ENCODE results near the gene PMPCB. TPM values are rescaled to one million over a fixed set of nuclear protein-coding genes. Genes with fewer than 3 reads are reported as not detected.
A peak's percentile ranks its signal among the peaks of the same experiment; 100 is the strongest.

PMPCB gene
- total and polyA plus RNA-seq, 12 donors: 51.5 to 98.4 (median 89.0) TPM

- Histone ChIP-seq H3K4me1 (peaks cover 4 to 71% (median 64%) of the 10 kb centered on the region in 9 donors), H3K4me3 (peak within 1 kb of the TSS; percentile 42 to 95 (median 83)), H3K27me3 (no peaks in the 10 kb centered on the region), H3K36me3 (peaks cover 0 to 17% (median 0%) of the 10 kb centered on the region in 9 donors), H3K27ac (peak within 1 kb of the TSS; percentile 36 to 96 (median 92)), H3K9me3 (no peaks in the 10 kb centered on the region)
- peak; percentile 50 to 85 for DNase-seq
- 0% methylated on average over 25 of the region's 25 CpGs for WGBS, 2 donors
- intact Hi-C loops (cut with DNase I): loop anchor here in 1 of 10 donors (10.0 kb wide), 1 partner anchor 53 kb away; the partner anchor contains the start of gene PMPCB
- ATAC-seq: peak; percentile 80 to 92 (median 89)
- no peak for TF ChIP-seq CTCF (IDR thresholded peaks at IDR 0.05)
These were observed 50.5 kb downstream of the PMPCB start, which contains the start of gene PSMC2 for GRCh38 chr7:103347507-103348267. Gene PSMC2 (plus strand): TSS chr7:103347643. CDS start chr7:103347712, 69 bp downstream.

GRCh38 chr7:103348452-103348851, 51.2 kb downstream of the PMPCB start:
- Histone ChIP-seq H3K4me3 (peak overlapping the region; percentile 42 to 95 (median 83)), H3K27ac (peak overlapping the region in 7 of 10 donors; percentile 83 to 96 (median 94)), H3K4me1 (peaks cover 4 to 65% (median 57%) of the 10 kb centered on the region in 9 donors), H3K36me3 (peaks cover 0 to 25% (median 0%) of the 10 kb centered on the region in 9 donors), H3K9me3 (no peaks in the 10 kb centered on the region), H3K27me3 (no peaks in the 10 kb centered on the region)
- 9 to 12% methylated on average over 13 of the region's 13 CpGs for WGBS, 2 donors
- no peak for DNase-seq
- no peak for TF ChIP-seq CTCF (IDR thresholded peaks at IDR 0.05)
- ATAC-seq: no peak
- intact Hi-C loops (cut with DNase I): loop anchor here in 1 of 10 donors (10.0 kb wide), 1 partner anchor 54 kb away; the partner anchor contains the start of gene PMPCB

- no peaks in the 10 kb centered on the region for H3K27me3 ChIP-seq
- H3K36me3 ChIP-seq: peaks cover 0 to 30% (median 0%) of the 10 kb centered on the region in 9 donors
- peak overlapping the region in 1 of 10 donors; percentile 35 for H3K27ac ChIP-seq
- intact Hi-C loops (cut with DNase I): loop anchor here in 1 of 10 donors (10.0 kb wide), 1 partner anchor 54 kb away; the partner anchor contains the start of gene PMPCB
- H3K9me3 ChIP-seq: no peaks in the 10 kb centered on the region
- TF ChIP-seq CTCF (IDR thresholded peaks at IDR 0.05): no peak
- H3K4me1 ChIP-seq: peaks cover 4 to 60% (median 52%) of the 10 kb centered on the region in 9 donors
- 21 to 30% methylated on average over 2 of the region's 2 CpGs for WGBS, 2 donors
- no peak for DNase-seq
- ATAC-seq: no peak
- peak overlapping the region in 8 of 10 donors; percentile 59 to 95 (median 84) for H3K4me3 ChIP-seq
These were observed 51.7 kb downstream of the PMPCB start for GRCh38 chr7:103348959-103349358.

GRCh38 chr7:103349805-103350204, 52.6 kb downstream of the PMPCB start:
- Histone ChIP-seq H3K27me3 (no peaks in the 10 kb centered on the region), H3K9me3 (no peaks in the 10 kb centered on the region), H3K36me3 (peaks cover 0 to 38% (median 6%) of the 10 kb centered on the region in 9 donors), H3K4me3 (peak overlapping the region in 1 of 10 donors; percentile 84), H3K27ac (peak overlapping the region in 1 of 10 donors; percentile 35), H3K4me1 (peaks cover 4 to 59% (median 50%) of the 10 kb centered on the region in 9 donors)
- TF ChIP-seq CTCF (IDR thresholded peaks at IDR 0.05): no peak
- WGBS, 2 donors: 51 to 68% methylated on average over 1 of the region's 1 CpG
- ATAC-seq (no peak), DNase-seq (no peak)
- intact Hi-C loops (cut with DNase I): loop anchor here in 1 of 10 donors (10.0 kb wide), 1 partner anchor 55 kb away; the partner anchor contains the start of gene PMPCB
